Upper lobe of right lung (tissue), 1 donor: Measurements from ENCODE around the gene ATF7. TPM values are rescaled to one million over a fixed set of nuclear protein-coding genes. Genes with fewer than 3 reads are reported as not detected.

Experiments
- ATAC-seq: fragments of 200-7000 bp; cut with Tn5 transposase; one replicate; pipeline ENCODE4 v1.9.1; 2020; ENCODE audit warnings: mild to moderate bottlenecking, moderate library complexity
- DNase-seq: peaks from one replicate; pipeline ENCODE4 v3.0.0-alpha.2; 2020
- H3K27ac ChIP-seq: fragments of 200-600 bp; one replicate; pipeline ENCODE4 v1.8.0; 2022
- H3K27me3 ChIP-seq: fragments of 200-600 bp; one replicate; pipeline ENCODE4 v1.8.0; 2022; ENCODE audit warnings: mild to moderate bottlenecking
- H3K36me3 ChIP-seq: fragments of 200-600 bp; one replicate; pipeline ENCODE4 v1.8.0; 2022
- H3K4me1 ChIP-seq: fragments of 200-600 bp; one replicate; pipeline ENCODE4 v1.8.0; 2022
- H3K4me3 ChIP-seq: fragments of 200-600 bp; one replicate; pipeline ENCODE4 v1.8.0; 2022; ENCODE audit warnings: mild to moderate bottlenecking
- H3K9me3 ChIP-seq: fragments of 200-600 bp; one replicate; pipeline ENCODE4 v1.8.0; 2022
- intact Hi-C: fragments of 100-400 bp; cut with DNase I; formaldehyde crosslinking; loops from one replicate; pipeline ENCODE4 v1.11.0; 2022
- total RNA-seq: library from RNA; stranded (reverse); fragmentation: NEBNext Ultra II Directional; extraction: Animal tissue kit (Norgen Biotek cat#: 25700); gene quantifications from one replicate; pipeline ENCODE4 v1.2.1, GENCODE V29; 2021
- TF ChIP-seq, protein P1 (sequence below): fragments of 200-600 bp; IDR thresholded peaks from one replicate; pipeline ENCODE4 v1.8.0; 2022; ENCODE audit warnings: antibody characterized with exemption
- donor health status: DM: no; HTN: yes; CAD: no; lungs with severe emphysema.

Gene ATF7
- total RNA-seq, 1 donor from 2014 or later: 54.0 TPM

DNA sequence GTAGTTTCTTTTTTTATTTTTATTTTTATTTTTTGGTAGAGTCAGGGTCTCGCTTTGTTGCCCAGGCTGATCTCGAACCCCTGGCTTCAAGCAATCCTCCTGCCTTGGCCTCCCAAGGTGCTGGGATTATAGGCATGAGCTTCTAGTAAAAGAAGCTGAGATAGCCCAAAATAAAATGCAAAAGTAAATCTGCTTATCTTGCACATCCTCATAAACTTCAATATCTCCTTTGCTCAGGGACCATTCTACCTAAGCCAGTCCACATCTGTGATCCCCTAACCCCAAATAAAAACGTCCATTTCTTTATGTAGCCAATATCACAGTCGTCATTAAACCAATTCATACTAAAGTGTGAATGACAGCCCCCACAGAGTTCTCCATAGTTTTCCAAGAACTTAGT is 36.3 kb downstream of the ATF7 start:
- intact Hi-C loops: no loop called here
- DNase-seq (no peak), ATAC-seq (no peak)
- no peaks in the 10 kb centered on the region for H3K9me3 ChIP-seq
- H3K36me3 ChIP-seq: no peaks in the 10 kb centered on the region
- no peak overlapping the region for H3K27ac ChIP-seq
- no peaks in the 10 kb centered on the region for H3K27me3 ChIP-seq
- H3K4me3 ChIP-seq: no peak overlapping the region
- TF ChIP-seq, protein P1, sequence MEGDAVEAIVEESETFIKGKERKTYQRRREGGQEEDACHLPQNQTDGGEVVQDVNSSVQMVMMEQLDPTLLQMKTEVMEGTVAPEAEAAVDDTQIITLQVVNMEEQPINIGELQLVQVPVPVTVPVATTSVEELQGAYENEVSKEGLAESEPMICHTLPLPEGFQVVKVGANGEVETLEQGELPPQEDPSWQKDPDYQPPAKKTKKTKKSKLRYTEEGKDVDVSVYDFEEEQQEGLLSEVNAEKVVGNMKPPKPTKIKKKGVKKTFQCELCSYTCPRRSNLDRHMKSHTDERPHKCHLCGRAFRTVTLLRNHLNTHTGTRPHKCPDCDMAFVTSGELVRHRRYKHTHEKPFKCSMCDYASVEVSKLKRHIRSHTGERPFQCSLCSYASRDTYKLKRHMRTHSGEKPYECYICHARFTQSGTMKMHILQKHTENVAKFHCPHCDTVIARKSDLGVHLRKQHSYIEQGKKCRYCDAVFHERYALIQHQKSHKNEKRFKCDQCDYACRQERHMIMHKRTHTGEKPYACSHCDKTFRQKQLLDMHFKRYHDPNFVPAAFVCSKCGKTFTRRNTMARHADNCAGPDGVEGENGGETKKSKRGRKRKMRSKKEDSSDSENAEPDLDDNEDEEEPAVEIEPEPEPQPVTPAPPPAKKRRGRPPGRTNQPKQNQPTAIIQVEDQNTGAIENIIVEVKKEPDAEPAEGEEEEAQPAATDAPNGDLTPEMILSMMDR: no peak
- peaks cover 14% of the 10 kb centered on the region for H3K4me1 ChIP-seq

DNA sequence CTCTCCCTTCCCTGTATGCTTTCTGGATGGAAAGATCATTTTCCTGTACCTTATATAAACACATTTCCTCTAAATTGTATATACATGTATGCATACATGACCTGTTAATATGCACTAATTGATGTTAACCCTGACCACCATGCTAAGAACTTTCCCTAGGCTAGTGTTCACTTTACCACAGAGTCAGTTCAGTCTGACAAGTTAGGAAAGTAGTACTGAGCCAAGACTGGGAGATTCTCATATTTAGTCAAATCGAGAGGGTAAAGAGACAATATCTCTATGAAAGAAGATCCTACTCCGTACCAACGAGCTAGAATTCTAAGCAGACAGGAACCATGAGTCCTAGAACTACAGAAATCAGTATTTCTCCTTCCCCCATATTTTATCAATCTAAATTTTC is 36.8 kb downstream of the ATF7 start:
- Histone ChIP-seq H3K4me3 (no peak overlapping the region), H3K36me3 (no peaks in the 10 kb centered on the region), H3K4me1 (peaks cover 14% of the 10 kb centered on the region), H3K9me3 (no peaks in the 10 kb centered on the region), H3K27ac (no peak overlapping the region), H3K27me3 (no peaks in the 10 kb centered on the region)
- TF ChIP-seq, protein P1: no peak
- ATAC-seq: no peak
- intact Hi-C loops: no loop called here
- no peak for DNase-seq

DNA sequence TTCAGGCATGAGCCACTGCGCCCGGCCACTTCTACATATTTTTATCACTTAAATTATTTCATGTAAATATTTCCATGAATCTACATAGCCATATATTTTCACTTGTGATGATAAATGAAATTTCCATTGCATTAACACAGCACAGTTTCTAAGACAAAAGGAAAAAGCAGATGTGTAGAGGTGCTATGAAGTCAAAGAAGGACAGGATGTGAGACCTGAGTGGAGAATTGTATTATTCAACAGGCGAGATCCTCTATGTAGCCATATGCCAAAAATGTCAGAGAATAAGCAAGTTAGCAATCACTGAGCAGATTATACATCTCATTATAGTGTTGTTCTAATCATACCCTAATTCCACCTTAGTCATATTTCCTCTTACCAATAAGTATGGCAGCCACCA is 38.1 kb downstream of the ATF7 start:
- H3K4me1 ChIP-seq: peaks cover 14% of the 10 kb centered on the region
- no peaks in the 10 kb centered on the region for H3K9me3 ChIP-seq
- TF ChIP-seq, protein P1: no peak

DNA sequence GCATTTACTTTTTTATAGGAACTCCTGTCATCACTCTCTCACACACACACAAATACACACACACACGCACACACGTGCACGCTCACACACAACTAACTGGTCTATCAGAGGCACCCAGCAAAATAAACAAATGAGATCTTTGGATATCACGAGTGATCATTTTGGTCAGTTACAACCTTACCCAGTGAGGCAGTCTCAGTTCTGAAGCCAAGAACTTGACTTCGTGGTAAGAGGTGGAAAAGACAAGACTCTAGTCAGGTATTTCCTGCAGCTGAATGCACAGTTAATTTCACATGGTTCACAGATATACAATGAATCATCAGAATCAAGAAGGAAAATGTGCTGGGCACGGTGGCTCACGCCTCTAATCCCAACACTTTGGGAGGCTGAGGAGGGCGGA is 39.4 kb downstream of the ATF7 start:
- no peak for DNase-seq
- Histone ChIP-seq H3K36me3 (no peaks in the 10 kb centered on the region), H3K4me1 (peaks cover 7% of the 10 kb centered on the region), H3K27me3 (no peaks in the 10 kb centered on the region), H3K27ac (no peak overlapping the region), H3K4me3 (no peak overlapping the region), H3K9me3 (no peaks in the 10 kb centered on the region)
- intact Hi-C loops: no loop called here
- ATAC-seq: no peak
- TF ChIP-seq, protein P1: no peak

More for the DNA sequence above, 38.1 kb downstream of the ATF7 start:
- Histone ChIP-seq H3K4me3 (no peak overlapping the region), H3K27ac (no peak overlapping the region), H3K36me3 (no peaks in the 10 kb centered on the region), H3K27me3 (no peaks in the 10 kb centered on the region)
- intact Hi-C loops: no loop called here
- ATAC-seq (no peak), DNase-seq (no peak)

DNA sequence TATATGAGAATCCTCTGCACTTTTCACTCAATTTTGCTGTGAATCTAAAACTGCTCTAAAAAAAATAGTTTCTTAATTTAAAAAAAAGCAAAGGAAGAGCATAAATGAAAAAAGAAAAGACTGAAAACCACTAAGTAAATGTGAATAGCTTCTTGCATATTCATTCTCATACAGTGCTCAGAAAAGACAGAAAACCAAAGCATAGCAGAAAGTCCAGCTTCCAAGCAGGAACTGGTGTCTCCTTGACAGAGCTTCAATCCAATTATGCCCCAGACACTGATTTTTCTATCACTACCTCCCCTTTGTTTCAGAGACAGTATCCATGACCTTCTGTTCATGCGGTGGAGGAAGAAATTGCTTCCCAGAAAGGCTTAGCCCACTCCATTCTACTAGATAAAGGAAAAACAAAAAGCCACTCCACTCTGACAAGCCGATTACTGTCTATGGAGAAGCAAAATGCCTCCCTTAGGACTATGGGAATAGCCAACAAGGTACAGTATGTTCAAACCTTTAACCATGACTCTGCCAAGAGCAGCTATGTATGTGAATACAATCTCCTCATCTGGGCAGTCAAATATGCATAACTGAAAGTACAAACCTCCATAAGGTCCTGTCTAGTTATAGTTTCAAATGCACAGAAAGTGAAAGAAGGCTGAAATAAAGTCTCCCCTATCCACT is 40.6 kb downstream of the ATF7 start:
- H3K27me3 ChIP-seq: no peaks in the 10 kb centered on the region
- no peak overlapping the region for H3K27ac ChIP-seq
- no peak overlapping the region for H3K4me3 ChIP-seq
- no peaks in the 10 kb centered on the region for H3K36me3 ChIP-seq
- H3K9me3 ChIP-seq: no peaks in the 10 kb centered on the region
- intact Hi-C loops: no loop called here
- no peaks in the 10 kb centered on the region for H3K4me1 ChIP-seq
- DNase-seq: no peak
- TF ChIP-seq, protein P1: no peak
- no peak for ATAC-seq

DNA sequence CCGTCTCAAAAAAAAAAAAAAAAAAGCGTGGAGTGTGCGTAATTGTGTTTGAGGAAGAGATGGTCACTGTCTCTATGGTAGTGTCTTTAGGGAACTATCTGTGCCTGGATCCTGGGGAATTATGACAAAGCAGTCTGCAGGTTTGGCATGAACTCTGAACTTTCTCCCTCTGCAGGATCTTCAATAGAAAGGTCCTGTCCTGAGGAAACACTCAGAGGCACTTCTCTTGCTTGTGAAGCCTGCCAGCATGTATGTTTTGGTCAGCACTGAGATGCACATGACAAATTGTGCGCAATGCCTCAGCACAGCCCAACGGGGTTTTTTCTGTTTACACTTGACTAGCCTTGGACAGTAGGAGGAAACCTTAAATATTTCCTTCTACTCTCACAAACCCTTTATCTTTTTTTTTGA is 46.6 kb downstream of the ATF7 start:
- TF ChIP-seq, protein P1: no peak
- H3K4me3 ChIP-seq: no peak overlapping the region
- H3K4me1 ChIP-seq: peaks cover 8% of the 10 kb centered on the region
- ATAC-seq (peak; percentile 87), DNase-seq (no peak)
- no peaks in the 10 kb centered on the region for H3K36me3 ChIP-seq
- no peak overlapping the region for H3K27ac ChIP-seq
- intact Hi-C loops: no loop called here
- H3K9me3 ChIP-seq: no peaks in the 10 kb centered on the region
- H3K27me3 ChIP-seq: no peaks in the 10 kb centered on the region
